ENCODE data around the gene MIA2. TPM values are rescaled to one million over a fixed set of nuclear protein-coding genes. Genes with fewer than 3 reads are reported as not detected.

The MIA2 gene
- total RNA-seq, 1 donor from 2014 or later, result 23.5 TPM

DNA sequence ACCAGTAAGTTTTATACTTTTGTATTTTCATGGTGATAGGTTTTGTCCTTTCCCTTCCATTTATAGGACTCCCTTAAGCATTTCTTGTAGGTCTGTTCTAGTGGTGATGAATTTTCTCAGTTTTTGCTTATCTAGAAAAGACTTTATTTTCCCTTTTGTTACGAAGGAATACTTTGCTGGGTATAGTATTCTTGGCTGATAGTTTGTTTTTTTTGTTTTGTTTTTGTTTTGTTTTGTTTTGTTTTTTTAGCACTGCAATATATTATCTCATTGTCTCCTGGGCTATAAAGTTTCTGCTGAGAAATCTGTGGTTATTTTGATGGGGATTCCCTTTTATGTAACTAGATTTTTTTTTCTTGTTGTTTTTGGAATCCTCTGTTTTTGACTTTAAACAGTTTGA lies 130.8 kb downstream of the MIA2 start:
- Mint-ChIP-seq H3K9me3 (no peaks in the 10 kb centered on the region), H3K27me3 (no peaks in the 10 kb centered on the region), H3K4me3 (no peak overlapping the region), H3K27ac (no peak overlapping the region), H3K36me3 (peaks cover 35% of the 10 kb centered on the region), H3K4me1 (ENCODE audit: unreplicated experiment) (peaks cover 5% of the 10 kb centered on the region)
- DNase-seq (ENCODE audit: extremely low spot score, unreplicated experiment), result no peak
- TF ChIP-seq, protein P1, sequence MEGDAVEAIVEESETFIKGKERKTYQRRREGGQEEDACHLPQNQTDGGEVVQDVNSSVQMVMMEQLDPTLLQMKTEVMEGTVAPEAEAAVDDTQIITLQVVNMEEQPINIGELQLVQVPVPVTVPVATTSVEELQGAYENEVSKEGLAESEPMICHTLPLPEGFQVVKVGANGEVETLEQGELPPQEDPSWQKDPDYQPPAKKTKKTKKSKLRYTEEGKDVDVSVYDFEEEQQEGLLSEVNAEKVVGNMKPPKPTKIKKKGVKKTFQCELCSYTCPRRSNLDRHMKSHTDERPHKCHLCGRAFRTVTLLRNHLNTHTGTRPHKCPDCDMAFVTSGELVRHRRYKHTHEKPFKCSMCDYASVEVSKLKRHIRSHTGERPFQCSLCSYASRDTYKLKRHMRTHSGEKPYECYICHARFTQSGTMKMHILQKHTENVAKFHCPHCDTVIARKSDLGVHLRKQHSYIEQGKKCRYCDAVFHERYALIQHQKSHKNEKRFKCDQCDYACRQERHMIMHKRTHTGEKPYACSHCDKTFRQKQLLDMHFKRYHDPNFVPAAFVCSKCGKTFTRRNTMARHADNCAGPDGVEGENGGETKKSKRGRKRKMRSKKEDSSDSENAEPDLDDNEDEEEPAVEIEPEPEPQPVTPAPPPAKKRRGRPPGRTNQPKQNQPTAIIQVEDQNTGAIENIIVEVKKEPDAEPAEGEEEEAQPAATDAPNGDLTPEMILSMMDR (conservative IDR thresholded peaks at IDR 0.05), result no peak

DNA sequence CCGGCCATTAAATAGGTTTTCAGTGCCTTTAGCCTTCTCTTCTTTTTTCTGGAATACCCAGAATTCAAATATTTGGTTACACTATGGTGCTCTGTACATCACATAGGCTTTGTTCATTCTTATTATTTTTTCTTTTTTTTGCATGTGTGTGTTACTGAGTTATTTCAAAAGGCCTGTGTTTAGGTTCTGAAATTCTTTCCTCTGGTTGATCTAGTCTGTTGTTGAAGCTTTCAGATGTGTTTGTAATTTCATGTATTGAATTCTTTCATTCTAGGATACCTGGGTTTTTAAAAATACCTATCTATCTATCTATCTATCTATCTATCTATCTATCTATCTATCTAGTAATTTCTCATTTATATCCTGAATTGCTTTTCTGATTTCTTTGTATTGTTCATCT lies 131.6 kb downstream of the MIA2 start:
- Mint-ChIP-seq H3K27me3 (no peaks in the 10 kb centered on the region), H3K9me3 (no peaks in the 10 kb centered on the region), H3K27ac (no peak overlapping the region), H3K36me3 (peaks cover 34% of the 10 kb centered on the region), H3K4me1 (ENCODE audit: unreplicated experiment) (peaks cover 5% of the 10 kb centered on the region), H3K4me3 (no peak overlapping the region)
- DNase-seq (ENCODE audit: extremely low spot score, unreplicated experiment), result no peak
- TF ChIP-seq, protein P1 (conservative IDR thresholded peaks at IDR 0.05), result no peak

DNA sequence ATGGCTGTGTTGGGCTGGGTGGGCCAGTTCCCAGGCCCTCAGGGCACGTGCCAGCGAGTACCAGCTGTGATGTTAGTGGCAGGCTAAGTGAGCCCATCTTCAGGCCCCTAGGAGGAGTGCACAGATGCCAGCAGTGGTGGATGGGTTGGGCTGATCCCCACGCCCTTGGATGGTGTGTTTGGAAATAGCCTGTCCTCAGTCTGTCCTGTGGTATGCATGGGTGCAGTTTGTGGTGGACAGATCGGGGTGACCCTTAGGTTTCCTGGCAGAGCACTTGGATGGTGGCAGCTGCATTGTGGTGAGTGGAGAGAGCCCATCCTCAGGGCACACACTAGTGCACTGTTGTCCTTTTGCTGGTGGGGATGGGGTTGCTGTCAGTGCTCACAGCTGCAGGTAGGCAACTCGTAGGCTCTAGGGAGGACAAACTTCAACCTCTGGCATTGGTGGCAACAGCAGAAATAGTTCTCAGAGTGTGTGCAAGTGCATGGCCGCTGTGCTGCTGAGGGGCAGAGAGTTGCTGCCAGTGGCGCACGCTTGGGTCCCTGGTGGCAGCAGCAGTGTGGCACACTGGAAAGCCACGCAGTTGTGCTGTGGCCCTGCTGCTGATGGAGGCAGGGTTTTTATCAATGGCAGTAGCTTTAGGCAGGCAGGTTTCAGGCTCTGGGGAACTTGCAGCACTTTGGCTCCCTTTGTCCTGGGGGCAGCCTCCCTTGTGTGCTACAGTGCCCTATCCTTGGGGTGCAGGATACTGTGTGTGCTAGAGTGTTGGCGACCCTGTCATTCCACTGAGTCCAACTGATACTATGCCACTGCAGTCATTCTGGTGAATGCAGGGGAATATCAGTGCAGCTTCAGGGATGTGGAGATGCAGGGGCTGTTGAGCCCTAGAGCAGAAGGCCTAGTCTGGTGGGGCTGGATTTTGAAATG lies 133.0 kb downstream of the MIA2 start:
- DNase-seq (ENCODE audit: extremely low spot score, unreplicated experiment), result no peak
- H3K27ac Mint-ChIP-seq, result no peak overlapping the region
- H3K27me3 Mint-ChIP-seq, result no peaks in the 10 kb centered on the region

GRCh38 chr14:39367387-39367751 lies 133.7 kb downstream of the MIA2 start:
- peaks cover 5% of the 10 kb centered on the region for H3K4me1 Mint-ChIP-seq (ENCODE audit: unreplicated experiment)
- H3K27me3 Mint-ChIP-seq, result no peaks in the 10 kb centered on the region
- H3K4me3 Mint-ChIP-seq, result no peak overlapping the region
- no peaks in the 10 kb centered on the region for H3K9me3 Mint-ChIP-seq
- no peak overlapping the region for H3K27ac Mint-ChIP-seq
- TF ChIP-seq, protein P1 (conservative IDR thresholded peaks at IDR 0.05), result no peak
- DNase-seq (ENCODE audit: extremely low spot score, unreplicated experiment), result no peak
- peaks cover 25% of the 10 kb centered on the region for H3K36me3 Mint-ChIP-seq

More for the DNA sequence above, 133.0 kb downstream of the MIA2 start:
- Mint-ChIP-seq H3K4me1 (ENCODE audit: unreplicated experiment) (peaks cover 5% of the 10 kb centered on the region), H3K36me3 (peaks cover 25% of the 10 kb centered on the region), H3K9me3 (no peaks in the 10 kb centered on the region), H3K4me3 (no peak overlapping the region)
- TF ChIP-seq, protein P1 (conservative IDR thresholded peaks at IDR 0.05), result no peak

DNA sequence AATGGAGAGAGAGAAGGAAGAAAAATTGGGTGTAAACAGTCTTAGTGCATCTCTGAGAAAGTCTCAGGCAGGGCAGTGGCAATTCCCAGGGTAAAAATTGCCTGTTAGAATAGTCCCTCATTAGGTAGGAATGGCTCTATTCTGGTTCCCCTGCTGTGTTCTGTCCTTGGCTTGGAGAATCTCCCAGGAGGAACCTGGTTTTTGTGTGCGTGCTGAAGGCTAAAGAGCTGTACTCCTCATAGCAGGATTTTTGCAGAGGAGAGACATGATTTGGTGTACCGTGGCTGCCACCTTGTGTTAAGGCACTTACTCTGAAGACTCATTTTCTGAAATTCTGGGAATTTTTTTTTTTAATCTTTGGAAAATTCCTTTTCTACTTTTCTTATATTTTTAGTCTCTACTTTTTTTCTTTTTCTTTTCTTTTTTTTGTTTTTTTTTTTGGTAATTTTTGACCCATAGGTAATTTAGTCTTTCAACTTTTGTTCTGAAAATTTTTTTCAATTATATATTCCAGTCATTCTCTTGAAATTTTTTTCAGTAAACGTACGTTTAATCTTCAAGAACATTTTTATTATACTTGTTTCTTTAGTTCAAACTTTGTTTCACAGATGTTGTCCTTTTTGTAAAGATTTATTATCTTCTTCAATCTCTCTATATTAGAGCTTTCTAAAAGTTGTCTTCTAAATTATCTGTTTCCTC lies 134.7 kb downstream of the MIA2 start:
- H3K4me1 Mint-ChIP-seq (ENCODE audit: unreplicated experiment), result peaks cover 5% of the 10 kb centered on the region
- no peaks in the 10 kb centered on the region for H3K9me3 Mint-ChIP-seq
- peak overlapping the region; percentile 10 for H3K27ac Mint-ChIP-seq
- TF ChIP-seq, protein P1 (conservative IDR thresholded peaks at IDR 0.05), result peak; percentile 85
- no peak for DNase-seq (ENCODE audit: extremely low spot score, unreplicated experiment)
- no peak overlapping the region for H3K4me3 Mint-ChIP-seq
- H3K27me3 Mint-ChIP-seq, result no peaks in the 10 kb centered on the region
- H3K36me3 Mint-ChIP-seq, result peaks cover 18% of the 10 kb centered on the region

Data from type B pancreatic cell (in vitro differentiated cells).